HepG2 (cell line): ENCODE results near the gene FAM83C. TPM values are rescaled to one million over a fixed set of nuclear protein-coding genes. Genes with fewer than 3 reads are reported as not detected.
A peak's percentile ranks its signal among the peaks of the same experiment; 100 is the strongest.

Source experiments
- ATAC-seq: fragments of 200-7000 bp; cut with Tn5 transposase; 3 replicates; pipeline ENCODE4 v1.9.1; 2020; ENCODE audit warnings: mild to moderate bottlenecking, moderate library complexity
- BruUV-seq: library from RNA; stranded (reverse); fragments of 400-500 nt; replicated peaks from 2 replicates; lab custom pipeline; 2021; lab: Mats Ljungman, UMichigan
- CTCF ChIA-PET: fragments of 300-600 bp; formaldehyde crosslinking; extraction: SDS; loops from one replicate; lab custom pipeline; 2021; ENCODE audit warnings: low total read pairs, inconsistent platforms, low intra/inter-chr PET ratio; lab: Yijun Ruan, JAX
- POLR2A ChIA-PET: fragments of 350-600 bp; sonication (Branson Sonifier 250); formaldehyde crosslinking; loops from one replicate; lab custom pipeline; 2020; ENCODE audit warnings: antibody characterized with exemption, inconsistent platforms; lab: Yijun Ruan, JAX
- DNase-seq: peaks from one replicate; pipeline ENCODE4 v3.0.0-alpha.2; 2015; ENCODE audit warnings: low spot score
- FAIRE-seq: peaks from 3 replicates; lab custom pipeline; 2011; peaks lifted over from hg19 to GRCh38; lab: Jason Lieb, UNC
- H2AFZ ChIP-seq: one replicate; pipeline ENCODE4 v1.6.1; 2011; ENCODE audit warnings: low read length, inconsistent platforms
- H3K27ac ChIP-seq: fragments of 300-600 bp; 3 replicates; pipeline ENCODE4 v1.8.0; 2011; ENCODE audit warnings: mixed run types, mild to moderate bottlenecking, mixed read lengths, low read length, inconsistent platforms; ENCODE audit not compliant: insufficient read depth; ENCODE audit errors: extremely low read length
- H3K27me3 ChIP-seq, 2 experiments: fragments of 200-600 bp in 1 of 2; 2 replicates in 1 of 2; 3 replicates in 1 of 2; pipeline versions ENCODE4 v1.6.0 to v1.8.0; 2011; ENCODE audit warnings: low read length in 2 of 2, mild to moderate bottlenecking in 2 of 2, moderate library complexity in 2 of 2, inconsistent platforms in 1 of 2; ENCODE audit not compliant: insufficient read depth in 2 of 2, control insufficient read depth in 1 of 2
- H3K36me3 ChIP-seq, 2 experiments: fragments of 200-600 bp in 1 of 2; replicated peaks in 1 of 2; 2 replicates in 1 of 2; 3 replicates in 1 of 2; pipeline versions ENCODE4 v1.5.1 to v1.8.0; 2011; ENCODE audit warnings: low read length in 2 of 2, inconsistent platforms in 1 of 2; ENCODE audit not compliant: insufficient read depth in 2 of 2, control insufficient read depth in 1 of 2
- H3K4me1 ChIP-seq: 2 replicates; pipeline ENCODE4 v1.5.1; 2012; ENCODE audit warnings: low read length, inconsistent platforms; ENCODE audit not compliant: insufficient read depth
- H3K4me2 ChIP-seq: 2 replicates; pipeline ENCODE4 v1.6.0; 2011; ENCODE audit warnings: low read depth, low read length, inconsistent platforms
- H3K4me3 ChIP-seq, 3 experiments: fragments of 200-600 bp in 1 of 3; sonication (generic), shearing (Covaris generic) in 1 of 3; replicated peaks in 1 of 3; 2 replicates each; pipeline ENCODE4 v1.5.1; 2011 to 2016; ENCODE audit warnings: low read length in 3 of 3, inconsistent platforms in 2 of 3, low read depth in 2 of 3, mild to moderate bottlenecking in 2 of 3, control low read depth in 1 of 3, mixed read lengths in 1 of 3; ENCODE audit not compliant: insufficient read depth in 1 of 3
- H3K79me2 ChIP-seq: one replicate; pipeline ENCODE4 v1.6.1; 2011; ENCODE audit warnings: low read length, inconsistent platforms; ENCODE audit not compliant: insufficient read depth
- H3K9ac ChIP-seq: 2 replicates; pipeline ENCODE4 v1.6.0; 2011; ENCODE audit warnings: mild to moderate bottlenecking, low read depth, low read length, inconsistent platforms; ENCODE audit not compliant: insufficient read depth
- H3K9me3 ChIP-seq: 2 replicates; pipeline ENCODE4 v1.5.1; 2012; ENCODE audit warnings: mild to moderate bottlenecking, low read length
- H4K20me1 ChIP-seq: 2 replicates; pipeline ENCODE4 v1.6.0; 2011; ENCODE audit warnings: inconsistent platforms, mild to moderate bottlenecking, low read length, moderate library complexity; ENCODE audit not compliant: insufficient read depth
- ATF7 ChIP-seq, 2 experiments: fragments of 450-650 bp in 1 of 2; sonication (generic) in 1 of 2; formaldehyde crosslinking in 1 of 2; IDR thresholded peaks; 2 replicates each; pipeline versions ENCODE4 v1.4.0 to v1.6.1; 2016 to 2020; ENCODE audit warnings: antibody characterized with exemption in 1 of 2, mild to moderate bottlenecking in 1 of 2, missing genetic modification reagents in 1 of 2
- CREB1 ChIP-seq, 2 experiments: fragments of 450-650 bp in 1 of 2; IDR thresholded peaks; 2 replicates each; pipeline ENCODE4 v1.6.1; 2016 to 2017; ENCODE audit warnings: control low read depth in 1 of 2, mild to moderate bottlenecking in 1 of 2, missing compliant biosample characterization in 1 of 2, missing genetic modification characterization in 1 of 2
- ELF4 ChIP-seq: sonication (generic); formaldehyde crosslinking; IDR thresholded peaks from 2 replicates; pipeline ENCODE4 v1.5.0; 2020; ENCODE audit warnings: missing genetic modification reagents, mild to moderate bottlenecking, moderate library complexity, borderline replicate concordance
- HNRNPK ChIP-seq: fragments of 200-400 bp; formaldehyde crosslinking; IDR thresholded peaks from 2 replicates; pipeline ENCODE4 v1.6.1; 2018; ENCODE audit warnings: low read length, low read depth, moderate library complexity, mild to moderate bottlenecking; ENCODE audit not compliant: poor library complexity, severe bottlenecking
- MIER3 ChIP-seq: IDR thresholded peaks from 2 replicates; pipeline ENCODE4 v1.6.1; 2016; ENCODE audit warnings: missing compliant biosample characterization, borderline replicate concordance
- WGBS: methylation state at CpG from one replicate; pipeline ENCODE4 v1.1.6; 2017; ENCODE audit warnings: low lambda C conversion rate; 5-methylcytosine and 5-hydroxymethylcytosine counted together
- in situ Hi-C: cut with HindIII; loops from 2 replicates; pipeline ENCODE4 v1.10.0; 2017; ENCODE audit warnings: low pct_unique_long_range_greater_than_20kb; ENCODE audit not compliant: extremely low pct_ligation_motif_present
- intact Hi-C: fragments of 100-400 bp; cut with micrococcal nuclease; formaldehyde crosslinking; loops from one replicate; pipeline ENCODE4 v1.10.0; 2022; ENCODE audit not compliant: unreplicated experiment
- polyA plus RNA-seq, 8 experiments: library from polyadenylated mRNA; depleted of rRNA in 3 of 8; stranded (reverse) in 7 of 8; unstranded in 1 of 8; fragments of >200 nt; fragmentation: Illumina TruSeq in 4 of 8; extraction: Trizol in 4 of 8; gene quantifications; 2 replicates each; pipeline versions ENCODE4 v1.2.1 to v1.2.3, GENCODE V29; 2011 to 2016; ENCODE audit warnings: low read depth in 4 of 8, missing spikeins in 1 of 8, mixed read lengths in 1 of 8; ENCODE audit not compliant: insufficient read depth in 1 of 8
- total RNA-seq, 5 experiments: library from RNA; depleted of rRNA; stranded (reverse); fragments of >200 nt; fragmentation: Illumina TruSeq; extraction: Trizol; gene quantifications; 2 replicates each; pipeline ENCODE4 v1.2.3, GENCODE V29; 2016; ENCODE audit warnings: low read depth in 1 of 5
- TF ChIP-seq, protein P1 (sequence below): IDR thresholded peaks from 2 replicates; pipeline ENCODE4 v1.4.0; 2020; ENCODE audit warnings: mild to moderate bottlenecking, missing genetic modification reagents
- TF ChIP-seq, protein P2 (sequence below): IDR thresholded peaks from 2 replicates; pipeline ENCODE4 v1.6.1; 2018; ENCODE audit warnings: missing genetic modification reagents

The FAM83C gene
- total and polyA plus RNA-seq, 2 of the 13 experiments (the other 11 are each of a cell fraction or from before 2014, with no cell fraction given): 0.04 TPM; not detected in 1

DNA sequence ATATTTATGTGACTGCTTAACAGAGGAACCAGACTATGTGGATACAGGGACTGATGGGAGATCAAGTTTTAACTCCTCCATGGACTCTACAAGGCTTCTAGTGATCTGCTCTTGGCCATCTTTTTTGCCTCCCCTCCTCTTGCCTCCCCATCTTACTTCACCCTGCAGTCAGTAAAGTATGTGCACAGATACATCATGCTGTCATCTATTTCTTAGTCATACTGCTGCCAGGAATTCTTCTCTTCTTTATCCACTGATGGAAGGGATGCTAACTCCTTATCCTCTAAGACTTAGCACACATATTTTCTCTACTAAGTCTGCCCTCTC, 27.6 kb upstream of the FAM83C start (continued):
- TF ChIP-seq, protein P1, sequence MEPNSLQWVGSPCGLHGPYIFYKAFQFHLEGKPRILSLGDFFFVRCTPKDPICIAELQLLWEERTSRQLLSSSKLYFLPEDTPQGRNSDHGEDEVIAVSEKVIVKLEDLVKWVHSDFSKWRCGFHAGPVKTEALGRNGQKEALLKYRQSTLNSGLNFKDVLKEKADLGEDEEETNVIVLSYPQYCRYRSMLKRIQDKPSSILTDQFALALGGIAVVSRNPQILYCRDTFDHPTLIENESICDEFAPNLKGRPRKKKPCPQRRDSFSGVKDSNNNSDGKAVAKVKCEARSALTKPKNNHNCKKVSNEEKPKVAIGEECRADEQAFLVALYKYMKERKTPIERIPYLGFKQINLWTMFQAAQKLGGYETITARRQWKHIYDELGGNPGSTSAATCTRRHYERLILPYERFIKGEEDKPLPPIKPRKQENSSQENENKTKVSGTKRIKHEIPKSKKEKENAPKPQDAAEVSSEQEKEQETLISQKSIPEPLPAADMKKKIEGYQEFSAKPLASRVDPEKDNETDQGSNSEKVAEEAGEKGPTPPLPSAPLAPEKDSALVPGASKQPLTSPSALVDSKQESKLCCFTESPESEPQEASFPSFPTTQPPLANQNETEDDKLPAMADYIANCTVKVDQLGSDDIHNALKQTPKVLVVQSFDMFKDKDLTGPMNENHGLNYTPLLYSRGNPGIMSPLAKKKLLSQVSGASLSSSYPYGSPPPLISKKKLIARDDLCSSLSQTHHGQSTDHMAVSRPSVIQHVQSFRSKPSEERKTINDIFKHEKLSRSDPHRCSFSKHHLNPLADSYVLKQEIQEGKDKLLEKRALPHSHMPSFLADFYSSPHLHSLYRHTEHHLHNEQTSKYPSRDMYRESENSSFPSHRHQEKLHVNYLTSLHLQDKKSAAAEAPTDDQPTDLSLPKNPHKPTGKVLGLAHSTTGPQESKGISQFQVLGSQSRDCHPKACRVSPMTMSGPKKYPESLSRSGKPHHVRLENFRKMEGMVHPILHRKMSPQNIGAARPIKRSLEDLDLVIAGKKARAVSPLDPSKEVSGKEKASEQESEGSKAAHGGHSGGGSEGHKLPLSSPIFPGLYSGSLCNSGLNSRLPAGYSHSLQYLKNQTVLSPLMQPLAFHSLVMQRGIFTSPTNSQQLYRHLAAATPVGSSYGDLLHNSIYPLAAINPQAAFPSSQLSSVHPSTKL: no peak

DNA sequence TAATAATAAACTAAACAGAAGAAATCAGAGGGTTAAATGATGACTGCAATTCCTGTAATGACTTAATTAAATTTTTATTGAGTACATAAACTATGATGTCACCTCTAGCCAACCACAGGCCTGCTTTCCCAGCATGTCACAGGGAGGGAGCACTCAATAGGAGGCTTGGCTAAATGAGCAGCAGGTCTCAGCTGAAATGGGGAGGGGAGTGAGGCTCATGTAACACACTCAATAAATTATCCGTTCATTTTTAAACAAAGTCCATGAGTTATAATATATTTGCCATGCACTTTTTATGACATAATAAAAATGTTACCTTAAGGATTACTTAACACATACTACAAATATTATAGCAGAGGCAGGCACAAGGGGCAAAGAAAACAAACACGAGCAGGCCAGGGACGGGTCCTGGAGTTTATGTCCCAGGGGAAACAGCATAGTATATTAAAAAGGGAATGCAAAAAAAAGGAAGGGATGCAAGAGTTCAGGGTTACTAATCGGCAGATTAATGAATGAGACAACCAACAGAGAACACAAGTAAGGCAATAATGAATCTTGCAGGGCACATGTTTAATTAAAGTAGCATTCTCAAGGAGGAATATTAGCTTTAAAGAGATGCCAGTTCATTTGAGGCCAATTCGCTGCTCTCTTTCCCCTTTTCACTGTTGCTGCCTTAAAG, 27.1 kb upstream of the FAM83C start:
- intact Hi-C loops (no loop called here), in situ Hi-C loops (no loop called here)
- Histone ChIP-seq H3K79me2 (no peaks in the 10 kb centered on the region), H3K4me2 (no peak overlapping the region), H2AFZ (no peak overlapping the region), H3K4me3 (no peak overlapping the region), H3K9me3 (no peaks in the 10 kb centered on the region), H3K36me3 (peaks cover 4 to 7% of the 10 kb centered on the region in 2 experiments; a peak in 3 of 5 replicates), H3K27me3 (no peaks in the 10 kb centered on the region), H3K27ac (no peak overlapping the region), H4K20me1 (no peaks in the 10 kb centered on the region), H3K4me1 (peaks cover 25% of the 10 kb centered on the region), H3K9ac (no peak overlapping the region)
- DNase-seq (no peak), ATAC-seq (no peak), FAIRE-seq (no peak)
- no TSS peak for BruUV-seq
- POLR2A ChIA-PET: interaction anchor here (1.5 to 5.3 kb wide), 4 partner anchors 8 to 13 kb away, joined by 5 to 53 read pairs (median 16); no protein-coding TSS in a partner anchor
- WGBS: 81% methylated on average over 5 of the region's 5 CpGs
- CTCF ChIA-PET: interaction anchor here (1.1 kb wide), 1 partner anchor 12 kb away, joined by 4 read pairs; no protein-coding TSS in a partner anchor
- TF ChIP-seq ATF7 (IDR thresholded peaks at IDR 0.05) (peak; percentile 83), ATF7 (CRISPR knock-in tag; IDR thresholded peaks at IDR 0.05) (no peak), HNRNPK (peak; percentile 3), CREB1 (IDR thresholded peaks at IDR 0.05) (0 out of 2 replicates have a peak, but pooled peaks have one; percentile 26), CREB1 (CRISPR knock-in tag; IDR thresholded peaks at IDR 0.05) (no peak), MIER3 (CRISPR knock-in tag) (no peak), ELF4 (CRISPR knock-in tag) (peak; percentile 41; the same call in 1 of the 2 replicates)
- TF ChIP-seq, protein P2, sequence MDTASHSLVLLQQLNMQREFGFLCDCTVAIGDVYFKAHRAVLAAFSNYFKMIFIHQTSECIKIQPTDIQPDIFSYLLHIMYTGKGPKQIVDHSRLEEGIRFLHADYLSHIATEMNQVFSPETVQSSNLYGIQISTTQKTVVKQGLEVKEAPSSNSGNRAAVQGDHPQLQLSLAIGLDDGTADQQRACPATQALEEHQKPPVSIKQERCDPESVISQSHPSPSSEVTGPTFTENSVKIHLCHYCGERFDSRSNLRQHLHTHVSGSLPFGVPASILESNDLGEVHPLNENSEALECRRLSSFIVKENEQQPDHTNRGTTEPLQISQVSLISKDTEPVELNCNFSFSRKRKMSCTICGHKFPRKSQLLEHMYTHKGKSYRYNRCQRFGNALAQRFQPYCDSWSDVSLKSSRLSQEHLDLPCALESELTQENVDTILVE (CRISPR knock-in tag): no peak
